ENCODE results near the gene TBX6.
"Not testable (repeated sequence)": the region's sequence is repeated elsewhere in the genome, so short reads cannot be mapped to it uniquely, and the experiment has no call there.

Gene TBX6

GRCh38 chr16:30091474-30092372 is at the start of gene TBX6:
Gene TBX6, minus strand, starts transcription at chr16:30091924. Its CDS starts 731 bp downstream, at chr16:30091193.
- DNase-seq (ENCODE audit: low read depth): peak; percentile 81

GRCh38 chr16:30139583-30140481 is 48.1 kb upstream of the TBX6 start:
- DNase-seq (ENCODE audit: low read depth): no peak

GRCh38 chr16:30137897-30138296 is 46.2 kb upstream of the TBX6 start:
- no peak for DNase-seq (ENCODE audit: low read depth)

- DNase-seq (ENCODE audit: low read depth): no peak
Measured at GRCh38 chr16:30136971-30137605, 45.4 kb upstream of the TBX6 start.

GRCh38 chr16:30132591-30132990 is 40.9 kb upstream of the TBX6 start:
- no peak for DNase-seq (ENCODE audit: low read depth)

- DNase-seq (ENCODE audit: low read depth): no peak
Measured at GRCh38 chr16:30131869-30132475, 40.2 kb upstream of the TBX6 start.

GRCh38 chr16:30127993-30128392 is 36.3 kb upstream of the TBX6 start:
- no peak for DNase-seq (ENCODE audit: low read depth)

GRCh38 chr16:30125690-30126089 is 34.0 kb upstream of the TBX6 start:
- DNase-seq (ENCODE audit: low read depth): not testable (repeated sequence)

- no peak for DNase-seq (ENCODE audit: low read depth)
Measured at GRCh38 chr16:30124985-30125379, 33.3 kb upstream of the TBX6 start.

- no peak for DNase-seq (ENCODE audit: low read depth)
Measured at GRCh38 chr16:30122604-30123160, 31.0 kb upstream of the TBX6 start.

GRCh38 chr16:30121741-30122571 is 30.2 kb upstream of the TBX6 start:
- DNase-seq (ENCODE audit: low read depth): peak; percentile 28

- DNase-seq (ENCODE audit: low read depth): no peak
Measured at GRCh38 chr16:30120340-30121105, 28.8 kb upstream of the TBX6 start.

- DNase-seq (ENCODE audit: low read depth): no peak
Measured at GRCh38 chr16:30119428-30119827, 27.7 kb upstream of the TBX6 start.

- no peak for DNase-seq (ENCODE audit: low read depth)
Measured at GRCh38 chr16:30117768-30118167, 26.0 kb upstream of the TBX6 start.

GRCh38 chr16:30116291-30117207 is 24.8 kb upstream of the TBX6 start:
- no peak for DNase-seq (ENCODE audit: low read depth)

- no peak for DNase-seq (ENCODE audit: low read depth)
Measured at GRCh38 chr16:30115238-30115637, 23.5 kb upstream of the TBX6 start.

- DNase-seq (ENCODE audit: low read depth): not testable (repeated sequence)
Measured at GRCh38 chr16:30114833-30115232, 23.1 kb upstream of the TBX6 start.

GRCh38 chr16:30114411-30114810 is 22.7 kb upstream of the TBX6 start:
- no peak for DNase-seq (ENCODE audit: low read depth)

Data from stromal cell of bone marrow (primary cell).